ENCODE measurements around the gene TXNDC8. TPM values are rescaled to one million over a fixed set of nuclear protein-coding genes. Genes with fewer than 3 reads are reported as not detected.

The TXNDC8 gene
- total RNA-seq, 1 experiment from 2014 or later = not detected

DNA sequence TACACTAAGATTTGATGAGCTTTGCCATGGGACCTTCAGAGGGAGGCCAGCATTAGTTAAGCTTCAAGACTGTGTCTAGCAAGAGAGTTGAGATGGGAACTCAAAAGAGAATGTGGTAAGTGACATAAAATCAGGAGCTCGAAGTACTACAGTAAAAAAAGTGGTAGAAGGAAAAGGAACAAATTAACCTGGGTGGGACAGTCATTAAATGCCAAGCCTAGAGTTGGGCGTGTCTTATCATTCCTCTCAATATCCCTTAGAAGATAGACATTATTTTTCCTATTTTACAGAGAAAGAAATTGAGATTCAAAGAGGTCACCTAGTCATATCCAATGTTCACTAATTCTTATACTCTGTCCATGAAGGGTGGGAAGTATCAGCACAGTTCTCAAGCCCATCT, 78.1 kb downstream of the TXNDC8 start:
- no peaks in the 10 kb centered on the region for H3K27me3 ChIP-seq (ENCODE audit: insufficient read depth, low read length)
- no peak overlapping the region for H3K9ac ChIP-seq (ENCODE audit: low read length)
- no peaks in the 10 kb centered on the region; a peak in 1 of 4 replicates for H3K36me3 ChIP-seq (ENCODE audit: control insufficient read depth in 1 of 2, insufficient read depth in 2 of 2, low read length in 2 of 2)
- ATAC-seq (no peak), DNase-seq (ENCODE audit: low read depth, low spot score) (no peak)
- POLR2A ChIA-PET = no interaction called here
- H3K9me3 ChIP-seq (ENCODE audit: control insufficient read depth in 1 of 2, insufficient read depth in 1 of 2, low read depth in 1 of 2, low read length in 2 of 2) = no peaks in the 10 kb centered on the region
- H4K20me1 ChIP-seq (ENCODE audit: insufficient read depth) = peaks cover 9% of the 10 kb centered on the region; the same call in 1 of the 2 replicates
- no peak overlapping the region for H3K27ac ChIP-seq (ENCODE audit: low read depth, low read length)
- H2AFZ ChIP-seq (ENCODE audit: low read depth, low read length, poor library complexity, severe bottlenecking) = no peak overlapping the region
- peak overlapping the region; percentile 8; the same call in 1 of the 2 replicates for H3K4me2 ChIP-seq (ENCODE audit: low read length)
- intact Hi-C loops (cut with micrococcal nuclease) = loop anchor here (5.0 kb wide), 1 partner anchor 1307 kb away; no protein-coding TSS in a partner anchor
- H3K79me2 ChIP-seq (ENCODE audit: insufficient read depth, low read length) = peaks cover 18% of the 10 kb centered on the region
- H3K4me3 ChIP-seq (replicated peaks in 1 of 2; ENCODE audit: low read depth in 1 of 2, low read length in 2 of 2) = no peak overlapping the region
- TF ChIP-seq JUND (IDR thresholded peaks at IDR 0.05) (no peak), POLR2A (IDR thresholded peaks at IDR 0.05; ENCODE audit: borderline replicate concordance, extremely low read depth, insufficient read depth, insufficient read length) (no peak), EZH2 (IDR thresholded peaks at IDR 0.05) (no peak), TCF7L2 (IDR thresholded peaks at IDR 0.05; ENCODE audit: borderline replicate concordance, extremely low read depth, insufficient read depth, insufficient read length) (no peak)
- peaks cover 4 to 36% of the 10 kb centered on the region in 2 experiments for H3K4me1 ChIP-seq (ENCODE audit: control insufficient read depth in 1 of 2, insufficient read depth in 2 of 2, low read length in 2 of 2)
- BruUV-seq (replicated peaks) = no TSS peak
- CTCF ChIA-PET = no interaction called here
- RAD21 ChIA-PET (ENCODE audit: low non-redundant PET in 1 of 2, low total read pairs in 2 of 2, uncharacterized antibody in 2 of 2, unreplicated experiment in 2 of 2) = no interaction called here
- no peaks in the 10 kb centered on the region for H3K9me2 ChIP-seq (ENCODE audit: insufficient read depth)

DNA sequence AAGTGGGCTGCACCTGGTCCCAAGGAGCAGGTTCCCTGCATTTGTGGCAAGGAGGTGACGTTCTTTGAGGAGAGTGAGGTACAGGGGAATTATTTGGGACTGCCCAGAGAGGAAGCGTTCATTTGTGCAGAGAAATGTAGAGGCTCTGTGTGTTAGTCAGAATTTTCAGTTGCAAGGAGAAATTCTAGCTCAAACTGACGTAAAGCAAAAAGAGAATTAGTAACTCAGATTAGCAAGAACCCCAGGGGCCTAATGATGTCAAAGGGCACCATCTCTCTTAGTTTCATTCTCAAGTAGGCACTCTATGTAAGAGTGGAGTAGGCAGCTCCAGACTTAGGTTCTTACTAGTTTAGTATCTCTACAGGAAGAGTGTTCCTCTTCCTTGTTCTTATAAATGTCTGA, 79.0 kb downstream of the TXNDC8 start:
- RAD21 ChIA-PET (ENCODE audit: low non-redundant PET in 1 of 2, low total read pairs in 2 of 2, uncharacterized antibody in 2 of 2, unreplicated experiment in 2 of 2) = no interaction called here
- H3K27ac ChIP-seq (ENCODE audit: low read depth, low read length) = no peak overlapping the region
- no peaks in the 10 kb centered on the region for H3K9me2 ChIP-seq (ENCODE audit: insufficient read depth)
- 0 out of 2 replicates have a peak overlapping the region, but pooled peaks have one; percentile 8 for H3K4me2 ChIP-seq (ENCODE audit: low read length)
- no peak for DNase-seq (ENCODE audit: low read depth, low spot score)
- POLR2A ChIA-PET = interaction anchor here (2.9 kb wide), 1 partner anchor 19 kb away, joined by 23 read pairs; no protein-coding TSS in a partner anchor
- CTCF ChIA-PET = interaction anchor here (1.1 kb wide), 1 partner anchor 365 kb away, joined by 3 read pairs; no protein-coding TSS in a partner anchor
- no peak for ATAC-seq
- no peaks in the 10 kb centered on the region for H3K27me3 ChIP-seq (ENCODE audit: insufficient read depth, low read length)
- H3K36me3 ChIP-seq (ENCODE audit: control insufficient read depth in 1 of 2, insufficient read depth in 2 of 2, low read length in 2 of 2) = no peaks in the 10 kb centered on the region; a peak in 1 of 4 replicates
- TF ChIP-seq SIN3A (IDR thresholded peaks at IDR 0.05; ENCODE audit: low read depth) = no peak
- TF ChIP-seq, protein P1, sequence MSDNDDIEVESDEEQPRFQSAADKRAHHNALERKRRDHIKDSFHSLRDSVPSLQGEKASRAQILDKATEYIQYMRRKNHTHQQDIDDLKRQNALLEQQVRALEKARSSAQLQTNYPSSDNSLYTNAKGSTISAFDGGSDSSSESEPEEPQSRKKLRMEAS (IDR thresholded peaks at IDR 0.05) = no peak
- TF ChIP-seq ZNF274 (IDR thresholded peaks at IDR 0.05; ENCODE audit: low read depth, low read length) = no peak
- TF ChIP-seq, protein P2, sequence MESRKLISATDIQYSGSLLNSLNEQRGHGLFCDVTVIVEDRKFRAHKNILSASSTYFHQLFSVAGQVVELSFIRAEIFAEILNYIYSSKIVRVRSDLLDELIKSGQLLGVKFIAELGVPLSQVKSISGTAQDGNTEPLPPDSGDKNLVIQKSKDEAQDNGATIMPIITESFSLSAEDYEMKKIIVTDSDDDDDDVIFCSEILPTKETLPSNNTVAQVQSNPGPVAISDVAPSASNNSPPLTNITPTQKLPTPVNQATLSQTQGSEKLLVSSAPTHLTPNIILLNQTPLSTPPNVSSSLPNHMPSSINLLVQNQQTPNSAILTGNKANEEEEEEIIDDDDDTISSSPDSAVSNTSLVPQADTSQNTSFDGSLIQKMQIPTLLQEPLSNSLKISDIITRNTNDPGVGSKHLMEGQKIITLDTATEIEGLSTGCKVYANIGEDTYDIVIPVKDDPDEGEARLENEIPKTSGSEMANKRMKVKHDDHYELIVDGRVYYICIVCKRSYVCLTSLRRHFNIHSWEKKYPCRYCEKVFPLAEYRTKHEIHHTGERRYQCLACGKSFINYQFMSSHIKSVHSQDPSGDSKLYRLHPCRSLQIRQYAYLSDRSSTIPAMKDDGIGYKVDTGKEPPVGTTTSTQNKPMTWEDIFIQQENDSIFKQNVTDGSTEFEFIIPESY (IDR thresholded peaks at IDR 0.05; ENCODE audit: extremely low read depth, insufficient replicate concordance, low read length) = no peak
- TF ChIP-seq CBX3 (IDR thresholded peaks at IDR 0.05; ENCODE audit: low read depth) = no peak
- TF ChIP-seq, protein P3, sequence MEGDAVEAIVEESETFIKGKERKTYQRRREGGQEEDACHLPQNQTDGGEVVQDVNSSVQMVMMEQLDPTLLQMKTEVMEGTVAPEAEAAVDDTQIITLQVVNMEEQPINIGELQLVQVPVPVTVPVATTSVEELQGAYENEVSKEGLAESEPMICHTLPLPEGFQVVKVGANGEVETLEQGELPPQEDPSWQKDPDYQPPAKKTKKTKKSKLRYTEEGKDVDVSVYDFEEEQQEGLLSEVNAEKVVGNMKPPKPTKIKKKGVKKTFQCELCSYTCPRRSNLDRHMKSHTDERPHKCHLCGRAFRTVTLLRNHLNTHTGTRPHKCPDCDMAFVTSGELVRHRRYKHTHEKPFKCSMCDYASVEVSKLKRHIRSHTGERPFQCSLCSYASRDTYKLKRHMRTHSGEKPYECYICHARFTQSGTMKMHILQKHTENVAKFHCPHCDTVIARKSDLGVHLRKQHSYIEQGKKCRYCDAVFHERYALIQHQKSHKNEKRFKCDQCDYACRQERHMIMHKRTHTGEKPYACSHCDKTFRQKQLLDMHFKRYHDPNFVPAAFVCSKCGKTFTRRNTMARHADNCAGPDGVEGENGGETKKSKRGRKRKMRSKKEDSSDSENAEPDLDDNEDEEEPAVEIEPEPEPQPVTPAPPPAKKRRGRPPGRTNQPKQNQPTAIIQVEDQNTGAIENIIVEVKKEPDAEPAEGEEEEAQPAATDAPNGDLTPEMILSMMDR (IDR thresholded peaks at IDR 0.05 in 2 of 3, conservative IDR thresholded peaks at IDR 0.05 in 1 of 3; ENCODE audit: borderline replicate concordance in 1 of 3, insufficient read depth in 1 of 3, low read depth in 2 of 3, low read length in 2 of 3) = no peak
- no peak for TF ChIP-seq EZH2 (IDR thresholded peaks at IDR 0.05)
- no peak for TF ChIP-seq RAD21 (IDR thresholded peaks at IDR 0.05; ENCODE audit: low read depth)
- no peak for TF ChIP-seq CEBPB (IDR thresholded peaks at IDR 0.05; ENCODE audit: low read depth)
- no peak for TF ChIP-seq ZFX (IDR thresholded peaks at IDR 0.05)
- no peak for TF ChIP-seq ELF1 (IDR thresholded peaks at IDR 0.05; ENCODE audit: borderline replicate concordance, low read depth)
- no peaks in the 10 kb centered on the region for H3K9me3 ChIP-seq (ENCODE audit: control insufficient read depth in 1 of 2, insufficient read depth in 1 of 2, low read depth in 1 of 2, low read length in 2 of 2)
- BruUV-seq (replicated peaks) = no TSS peak
- H3K79me2 ChIP-seq (ENCODE audit: insufficient read depth, low read length) = peaks cover 26% of the 10 kb centered on the region
- H3K4me1 ChIP-seq (ENCODE audit: control insufficient read depth in 1 of 2, insufficient read depth in 2 of 2, low read length in 2 of 2) = peaks cover 8 to 45% of the 10 kb centered on the region in 2 experiments
- H4K20me1 ChIP-seq (ENCODE audit: insufficient read depth) = peaks cover 18% of the 10 kb centered on the region; the same call in 1 of the 2 replicates
- no peak overlapping the region for H3K4me3 ChIP-seq (replicated peaks in 1 of 2; ENCODE audit: low read depth in 1 of 2, low read length in 2 of 2)
- no peak overlapping the region for H3K9ac ChIP-seq (ENCODE audit: low read length)
- intact Hi-C loops (cut with micrococcal nuclease) = loop anchor here (5.0 kb wide), 1 partner anchor 1306 kb away; no protein-coding TSS in a partner anchor
- H2AFZ ChIP-seq (ENCODE audit: low read depth, low read length, poor library complexity, severe bottlenecking) = no peak overlapping the region

All from HCT116 (cell line).